MM.1S (cell line): ENCODE results near the gene GOLGA7B.

Experiments used
- EZH2 ChIP-seq: fragments of 300-600 bp; sonication (generic); optimal IDR thresholded peaks from 2 replicates; pipeline ENCODE3; 2017; ENCODE audit warnings: low read depth, mild to moderate bottlenecking, antibody characterized with exemption, low read length, mixed read lengths
- EZH2phosphoT487 ChIP-seq: fragments of 300-600 bp; sonication (generic); IDR thresholded peaks from 2 replicates; pipeline ENCODE4 v1.6.1; 2018; ENCODE audit warnings: antibody characterized with exemption, low read length
- TF ChIP-seq, protein P1 (sequence below): fragments of 300-600 bp; sonication (generic); IDR thresholded peaks from 2 replicates; pipeline ENCODE4 v1.5.1; 2016; ENCODE audit warnings: antibody characterized with exemption, low read length, mixed read lengths

DNA sequence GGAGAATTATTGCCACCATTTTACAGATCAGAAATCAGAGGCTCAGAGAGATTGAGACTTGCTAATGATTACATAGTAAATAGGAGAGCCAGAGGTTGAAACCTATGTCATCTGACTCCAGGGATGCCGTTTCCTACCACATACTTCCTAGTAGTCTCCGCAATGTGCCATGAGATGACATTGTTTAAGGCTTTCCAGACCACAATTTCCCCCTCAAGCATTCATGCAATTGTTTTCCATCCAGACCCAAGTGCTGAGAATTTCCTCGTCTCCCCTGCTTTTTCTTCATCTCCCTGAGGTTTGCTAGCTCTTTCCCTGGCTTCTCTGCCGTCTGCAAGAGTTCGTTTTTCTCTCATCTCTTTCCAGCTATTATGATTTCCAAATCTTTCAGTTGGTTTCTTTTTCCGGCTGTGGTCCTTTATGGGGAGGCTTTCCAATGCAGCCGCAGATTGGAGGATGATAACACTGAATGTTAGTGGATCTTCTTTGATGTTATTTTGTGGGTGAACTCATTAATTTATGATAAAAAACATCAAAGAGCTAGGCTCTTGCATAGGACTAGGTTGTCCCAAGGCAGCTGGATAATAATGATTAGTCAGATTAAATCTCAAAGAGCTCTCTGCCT lies 6.9 kb upstream of the GOLGA7B start:
- TF ChIP-seq, protein P1, sequence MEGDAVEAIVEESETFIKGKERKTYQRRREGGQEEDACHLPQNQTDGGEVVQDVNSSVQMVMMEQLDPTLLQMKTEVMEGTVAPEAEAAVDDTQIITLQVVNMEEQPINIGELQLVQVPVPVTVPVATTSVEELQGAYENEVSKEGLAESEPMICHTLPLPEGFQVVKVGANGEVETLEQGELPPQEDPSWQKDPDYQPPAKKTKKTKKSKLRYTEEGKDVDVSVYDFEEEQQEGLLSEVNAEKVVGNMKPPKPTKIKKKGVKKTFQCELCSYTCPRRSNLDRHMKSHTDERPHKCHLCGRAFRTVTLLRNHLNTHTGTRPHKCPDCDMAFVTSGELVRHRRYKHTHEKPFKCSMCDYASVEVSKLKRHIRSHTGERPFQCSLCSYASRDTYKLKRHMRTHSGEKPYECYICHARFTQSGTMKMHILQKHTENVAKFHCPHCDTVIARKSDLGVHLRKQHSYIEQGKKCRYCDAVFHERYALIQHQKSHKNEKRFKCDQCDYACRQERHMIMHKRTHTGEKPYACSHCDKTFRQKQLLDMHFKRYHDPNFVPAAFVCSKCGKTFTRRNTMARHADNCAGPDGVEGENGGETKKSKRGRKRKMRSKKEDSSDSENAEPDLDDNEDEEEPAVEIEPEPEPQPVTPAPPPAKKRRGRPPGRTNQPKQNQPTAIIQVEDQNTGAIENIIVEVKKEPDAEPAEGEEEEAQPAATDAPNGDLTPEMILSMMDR, result no peak
- TF ChIP-seq EZH2 (no peak), EZH2phosphoT487 (no peak)
